H1 (cell line): Measurements from ENCODE around the gene SLC35F1. TPM values are rescaled to one million over a fixed set of nuclear protein-coding genes. Genes with fewer than 3 reads are reported as not detected.
"Not testable (repeated sequence)": the region's sequence is repeated elsewhere in the genome, so short reads cannot be mapped to it uniquely, and the experiment has no call there.

Experiments
- CTCF ChIA-PET: fragments of 300-600 bp; sonication (Branson Sonifier 250); formaldehyde crosslinking; loops from one replicate; lab custom pipeline; 2021; ENCODE audit not compliant: partially characterized antibody; lab: Charles Lee
- POLR2A ChIA-PET: fragments of 300-600 bp; sonication (Branson Sonifier 250); formaldehyde crosslinking; loops from one replicate; lab custom pipeline; 2021; ENCODE audit warnings: inconsistent platforms; ENCODE audit not compliant: partially characterized antibody; lab: Charles Lee
- DNase-seq, 2 experiments: peaks; one replicate each; pipeline versions ENCODE4 v3.0.0 to v3.0.0-alpha.2; 2010 to 2022; ENCODE audit warnings: low spot score in 2 of 2, low read depth in 1 of 2, mixed read lengths in 1 of 2
- FAIRE-seq: peaks from 2 replicates; lab custom pipeline; 2011; peaks lifted over from hg19 to GRCh38; lab: Jason Lieb, UNC
- H2AFZ ChIP-seq: 2 replicates; pipeline ENCODE4 v1.8.1; 2012; ENCODE audit warnings: low read length, inconsistent platforms
- H2AK5ac ChIP-seq: 2 replicates; pipeline ENCODE4 v1.6.1; 2013; ENCODE audit warnings: low read depth, low read length
- H2BK120ac ChIP-seq: replicated peaks from 2 replicates; pipeline ENCODE3; 2013; ENCODE audit warnings: low read depth, low read length, inconsistent platforms
- H2BK12ac ChIP-seq: 2 replicates; pipeline ENCODE4 v1.6.1; 2013; ENCODE audit warnings: low read depth, low read length
- H2BK15ac ChIP-seq: 2 replicates; pipeline ENCODE4 v1.6.1; 2013; ENCODE audit warnings: low read length
- H2BK20ac ChIP-seq: 2 replicates; pipeline ENCODE4 v1.6.1; 2013; ENCODE audit warnings: low read length
- H2BK5ac ChIP-seq: 2 replicates; pipeline ENCODE4 v1.6.1; 2013; ENCODE audit warnings: low read depth, low read length
- H3K14ac ChIP-seq: 2 replicates; pipeline ENCODE4 v1.6.1; 2013; ENCODE audit warnings: inconsistent platforms; ENCODE audit not compliant: insufficient read length
- H3K18ac ChIP-seq: 2 replicates; pipeline ENCODE4 v1.6.1; 2013; ENCODE audit warnings: low read length; ENCODE audit errors: extremely low read depth
- H3K23ac ChIP-seq: 2 replicates; pipeline ENCODE4 v1.6.1; 2013; ENCODE audit warnings: inconsistent platforms; ENCODE audit not compliant: insufficient read length
- H3K23me2 ChIP-seq: 2 replicates; pipeline ENCODE4 v1.6.1; 2013; ENCODE audit warnings: low read depth, low read length
- H3K27ac ChIP-seq: 2 replicates; pipeline ENCODE4 v1.6.1; 2011; ENCODE audit warnings: low read depth, low read length, inconsistent platforms
- H3K27me3 ChIP-seq, 4 experiments: replicated peaks in 1 of 4; 1 replicate in 1 of 4; 2 replicates in 3 of 4; pipeline versions ENCODE4 v1.6.1 to v1.8.1; 2011 to 2013; ENCODE audit warnings: low read length in 3 of 4, mild to moderate bottlenecking in 3 of 4, inconsistent platforms in 2 of 4, mixed read lengths in 2 of 4, moderate library complexity in 1 of 4; ENCODE audit not compliant: control insufficient read depth in 3 of 4, insufficient read depth in 3 of 4; ENCODE audit errors: extremely low read depth in 1 of 4
- H3K36me3 ChIP-seq, 4 experiments: 2 replicates each; pipeline versions ENCODE4 v1.6.1 to v1.8.1; 2011 to 2013; ENCODE audit warnings: mild to moderate bottlenecking in 4 of 4, low read length in 3 of 4, moderate library complexity in 2 of 4, control low read depth in 1 of 4, inconsistent platforms in 1 of 4; ENCODE audit not compliant: insufficient read depth in 4 of 4, control insufficient read depth in 2 of 4
- H3K4ac ChIP-seq: replicated peaks from 2 replicates; pipeline ENCODE3; 2013; ENCODE audit warnings: low read length, low read depth, mixed read lengths, inconsistent platforms; ENCODE audit not compliant: insufficient read length
- H3K4me1 ChIP-seq, 4 experiments: replicated peaks in 1 of 4; 1 replicate in 1 of 4; 2 replicates in 3 of 4; pipeline versions ENCODE4 v1.6.1 to v1.8.1; 2011 to 2013; ENCODE audit warnings: low read length in 3 of 4, inconsistent platforms in 2 of 4, mixed read lengths in 1 of 4; ENCODE audit not compliant: insufficient read depth in 4 of 4, control insufficient read depth in 3 of 4
- H3K4me2 ChIP-seq, 2 experiments: 2 replicates each; pipeline versions ENCODE4 v1.6.1 to v1.8.1; 2011 to 2013; ENCODE audit warnings: low read depth in 2 of 2, low read length in 2 of 2, control low read depth in 1 of 2, inconsistent platforms in 1 of 2, mild to moderate bottlenecking in 1 of 2; ENCODE audit not compliant: insufficient read depth in 1 of 2
- H3K4me3 ChIP-seq, 4 experiments: fragments of 200-600, 300-600 bp in 1 of 4; sonication (generic), shearing (Covaris generic), sonication (Bioruptor Twin) in 1 of 4; 2 replicates each; pipeline versions ENCODE4 v1.5.1 to v1.8.1; 2011 to 2016; ENCODE audit warnings: low read length in 4 of 4, low read depth in 3 of 4, control low read depth in 2 of 4, inconsistent platforms in 2 of 4, mild to moderate bottlenecking in 2 of 4, mixed read lengths in 1 of 4, moderate library complexity in 1 of 4; ENCODE audit not compliant: insufficient read depth in 2 of 4; ENCODE audit errors: extremely low read depth in 1 of 4
- H3K56ac ChIP-seq: replicated peaks from 2 replicates; pipeline ENCODE3; 2013; ENCODE audit warnings: low read depth, mild to moderate bottlenecking, mixed read lengths, low read length, inconsistent platforms; ENCODE audit not compliant: insufficient read length
- H3K79me1 ChIP-seq: 2 replicates; pipeline ENCODE4 v1.6.1; 2013; ENCODE audit warnings: low read depth, low read length, control low read depth
- H3K79me2 ChIP-seq, 2 experiments: 2 replicates each; pipeline versions ENCODE4 v1.6.1 to v1.8.1; 2012 to 2013; ENCODE audit warnings: low read length in 2 of 2, mild to moderate bottlenecking in 2 of 2, inconsistent platforms in 1 of 2; ENCODE audit not compliant: insufficient read depth in 2 of 2, control insufficient read depth in 1 of 2
- H3K9ac ChIP-seq, 4 experiments: replicated peaks in 1 of 4; 1 replicate in 1 of 4; 2 replicates in 3 of 4; pipeline versions ENCODE4 v1.6.1 to v1.8.1; 2011 to 2013; ENCODE audit warnings: low read depth in 3 of 4, low read length in 3 of 4, control low read depth in 2 of 4, mild to moderate bottlenecking in 2 of 4, moderate library complexity in 2 of 4, inconsistent platforms in 1 of 4; ENCODE audit errors: extremely low read depth in 1 of 4
- H3K9me3 ChIP-seq, 2 experiments: 2 replicates each; pipeline versions ENCODE4 v1.6.1 to v1.8.1; 2012 to 2013; ENCODE audit warnings: mild to moderate bottlenecking in 2 of 2, moderate library complexity in 2 of 2, control low read depth in 1 of 2, inconsistent platforms in 1 of 2, low read depth in 1 of 2, low read length in 1 of 2, mixed read lengths in 1 of 2; ENCODE audit not compliant: insufficient read depth in 2 of 2
- H4K20me1 ChIP-seq, 2 experiments: replicated peaks in 1 of 2; 2 replicates each; pipeline versions ENCODE3 to v1.8.1; 2011 to 2013; ENCODE audit warnings: inconsistent platforms in 2 of 2, low read length in 2 of 2, mild to moderate bottlenecking in 1 of 2; ENCODE audit not compliant: insufficient read depth in 2 of 2, control insufficient read depth in 1 of 2
- H4K5ac ChIP-seq: 2 replicates; pipeline ENCODE4 v1.6.1; 2013; ENCODE audit warnings: low read length, low read depth, mixed read lengths, inconsistent platforms; ENCODE audit not compliant: insufficient read length
- H4K8ac ChIP-seq: 2 replicates; pipeline ENCODE4 v1.8.0; 2013; ENCODE audit warnings: mild to moderate bottlenecking, moderate library complexity, low read length, inconsistent platforms; ENCODE audit not compliant: insufficient read depth; ENCODE audit errors: extremely low read depth
- H4K91ac ChIP-seq: replicated peaks from 2 replicates; pipeline ENCODE3; 2013; ENCODE audit warnings: low read length, mixed read lengths, inconsistent platforms; ENCODE audit not compliant: insufficient read length
- WGBS, 2 experiments: shearing (Covaris generic) in 1 of 2; methylation state at CpG; one replicate each; pipeline versions ENCODE4 v1.1.6 to v1.1.7; 2013 to 2015; ENCODE audit warnings: low lambda C conversion rate in 2 of 2, mixed read lengths in 2 of 2, inconsistent platforms in 1 of 2, low coverage in 1 of 2, missing lambda C conversion rate in 1 of 2; ENCODE audit not compliant: insufficient replicate concordance in 2 of 2, insufficient coverage in 1 of 2, insufficient read length in 1 of 2; ENCODE audit errors: extremely low coverage in 1 of 2, missing lambda C conversion rate in 1 of 2; 5-methylcytosine and 5-hydroxymethylcytosine counted together
- polyA plus RNA-seq, 7 experiments: library from polyadenylated mRNA; depleted of rRNA in 3 of 7; stranded (reverse) in 5 of 7; unstranded in 2 of 7; fragments of >200 nt in 5 of 7; fragments of 200-250 nt in 2 of 7; gene quantifications; 1 replicate in 5 of 7; 2 replicates in 1 of 7; 4 replicates in 1 of 7; pipeline versions ENCODE4 v1.2.1 to v1.2.3, GENCODE V29; 2011 to 2013; ENCODE audit warnings: missing spikeins in 2 of 7, mixed read lengths in 2 of 7
- total RNA-seq: library from RNA; stranded (reverse); fragmentation: NEBNext Ultra II Directional; extraction: Animal tissue kit (Norgen Biotek cat#: 25700); gene quantifications from 2 replicates; pipeline ENCODE4 v1.2.1, GENCODE V29; 2021

Gene SLC35F1
- total and polyA plus RNA-seq, 2 of the 8 experiments (the other 6 are each of a cell fraction or from before 2014, with no cell fraction given) = 7.0 to 10.0 TPM

DNA sequence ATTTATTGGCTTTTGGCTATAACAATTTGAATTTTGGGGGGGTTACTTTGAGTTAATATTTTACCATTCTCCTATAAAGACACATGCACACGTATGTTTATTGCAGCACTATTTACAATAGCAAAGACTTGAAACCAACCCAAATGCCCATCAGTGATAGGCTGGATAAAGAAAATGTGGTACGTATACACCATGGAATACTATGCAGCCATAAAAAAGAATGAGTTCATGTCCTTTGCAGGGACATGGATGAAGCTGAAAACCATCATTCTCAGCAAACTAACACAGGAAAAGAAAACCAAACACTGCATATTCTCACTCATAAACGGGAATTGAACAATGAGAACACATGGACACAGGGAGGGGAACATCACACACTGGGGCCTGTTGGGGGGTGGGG, 130.4 kb downstream of the SLC35F1 start:
- H4K5ac ChIP-seq, H3K79me2 ChIP-seq, FAIRE-seq, H3K14ac ChIP-seq, H3K36me3 ChIP-seq, H3K27me3 ChIP-seq, H3K18ac ChIP-seq, H2AFZ ChIP-seq, H4K91ac ChIP-seq, H3K4ac ChIP-seq, H2BK12ac ChIP-seq, H2BK20ac ChIP-seq, H4K20me1 ChIP-seq, H3K9ac ChIP-seq, H2BK120ac ChIP-seq, H3K23me2 ChIP-seq, DNase-seq, H3K56ac ChIP-seq, H3K4me3 ChIP-seq, H2BK5ac ChIP-seq, H2AK5ac ChIP-seq, H3K27ac ChIP-seq, POLR2A ChIA-PET, H3K79me1 ChIP-seq, H3K4me1 ChIP-seq, H3K4me2 ChIP-seq, H2BK15ac ChIP-seq, H3K23ac ChIP-seq, CTCF ChIA-PET, H4K8ac ChIP-seq: not testable (repeated sequence)
- peaks cover 6 to 11% of the 10 kb centered on the region in 2 experiments; a peak in 2 of 4 replicates for H3K9me3 ChIP-seq
- 85% methylated on average over 3 of the region's 3 CpGs; no CpG with 5 or more reads in 1 of the 2 experiments for WGBS, 2 experiments
